ENCODE measurements around the gene PGD.

Gene PGD

GRCh38 chr1:10467078-10467477, 68.2 kb downstream of the PGD start:
- Histone ChIP-seq H3K36me3 (ENCODE audit: control insufficient read depth, low read depth, low read length) (peaks cover 58% of the 10 kb centered on the region), H3K27me3 (ENCODE audit: control insufficient read depth, insufficient read depth, low read length) (no peaks in the 10 kb centered on the region), H3K4me1 (ENCODE audit: control insufficient read depth, low read depth, low read length) (peaks cover 8% of the 10 kb centered on the region), H3K27ac (ENCODE audit: low read length) (no peak overlapping the region), H3K9me3 (ENCODE audit: control insufficient read depth, low read depth, low read length) (no peaks in the 10 kb centered on the region), H3K4me3 (ENCODE audit: low read length) (no peak overlapping the region), H3K9ac (ENCODE audit: low read length) (no peak overlapping the region)

DNA sequence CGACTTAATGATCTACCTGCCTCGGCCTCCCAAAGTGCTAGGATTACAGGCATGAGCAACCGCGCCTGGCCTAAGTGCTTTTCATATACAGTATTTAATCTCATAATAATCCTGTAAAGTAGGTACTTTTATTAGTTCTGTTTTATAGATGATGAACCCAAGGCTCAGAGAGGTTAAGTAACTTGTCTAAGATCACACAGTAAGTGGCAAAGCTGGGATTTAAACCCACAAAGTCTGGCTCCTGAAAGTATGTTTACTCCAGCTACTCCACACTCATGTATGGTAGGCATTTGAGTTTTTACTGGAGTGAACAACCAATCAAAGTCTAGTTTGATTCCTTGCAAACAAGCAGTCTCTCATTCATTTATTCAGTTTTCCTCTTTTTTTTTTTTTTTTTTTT, 71.2 kb downstream of the PGD start:
- Histone ChIP-seq H3K4me1 (ENCODE audit: control insufficient read depth, low read depth, low read length) (peaks cover 8% of the 10 kb centered on the region), H3K9me3 (ENCODE audit: control insufficient read depth, low read depth, low read length) (no peaks in the 10 kb centered on the region), H3K27me3 (ENCODE audit: control insufficient read depth, insufficient read depth, low read length) (no peaks in the 10 kb centered on the region), H3K4me3 (ENCODE audit: low read length) (no peak overlapping the region), H3K27ac (ENCODE audit: low read length) (no peak overlapping the region), H3K9ac (ENCODE audit: low read length) (no peak overlapping the region), H3K36me3 (ENCODE audit: control insufficient read depth, low read depth, low read length) (peaks cover 40% of the 10 kb centered on the region)
